IPS-20b (cell line): ENCODE measurements around the gene CAMKK2.
"Not testable (repeated sequence)": the region's sequence is repeated elsewhere in the genome, so short reads cannot be mapped to it uniquely, and the experiment has no call there.

Experiments used
- H3K27ac ChIP-seq: one replicate; pipeline ENCODE4 v1.5.1; 2013; ENCODE audit warnings: low read length
- H3K27me3 ChIP-seq: 2 replicates; pipeline ENCODE4 v1.6.1; 2013; ENCODE audit warnings: mild to moderate bottlenecking, low read length, inconsistent platforms; ENCODE audit not compliant: insufficient read depth
- H3K36me3 ChIP-seq: 2 replicates; pipeline ENCODE4 v1.6.1; 2013; ENCODE audit warnings: low read depth, mild to moderate bottlenecking, inconsistent platforms, low read length, moderate library complexity; ENCODE audit not compliant: insufficient read depth
- H3K4me1 ChIP-seq: 2 replicates; pipeline ENCODE4 v1.6.1; 2013; ENCODE audit warnings: mild to moderate bottlenecking, control low read depth, inconsistent platforms, low read length, moderate library complexity; ENCODE audit not compliant: insufficient read depth
- H3K4me3 ChIP-seq: 2 replicates; pipeline ENCODE4 v1.5.1; 2013; ENCODE audit warnings: mild to moderate bottlenecking, low read length, inconsistent platforms
- H3K9ac ChIP-seq: 2 replicates; pipeline ENCODE4 v1.6.1; 2013; ENCODE audit warnings: low read depth, mild to moderate bottlenecking, inconsistent platforms, low read length, moderate library complexity
- H3K9me3 ChIP-seq: 2 replicates; pipeline ENCODE4 v1.6.1; 2013; ENCODE audit warnings: mild to moderate bottlenecking, low read depth, low read length, inconsistent platforms; ENCODE audit not compliant: insufficient read depth

Gene CAMKK2

DNA sequence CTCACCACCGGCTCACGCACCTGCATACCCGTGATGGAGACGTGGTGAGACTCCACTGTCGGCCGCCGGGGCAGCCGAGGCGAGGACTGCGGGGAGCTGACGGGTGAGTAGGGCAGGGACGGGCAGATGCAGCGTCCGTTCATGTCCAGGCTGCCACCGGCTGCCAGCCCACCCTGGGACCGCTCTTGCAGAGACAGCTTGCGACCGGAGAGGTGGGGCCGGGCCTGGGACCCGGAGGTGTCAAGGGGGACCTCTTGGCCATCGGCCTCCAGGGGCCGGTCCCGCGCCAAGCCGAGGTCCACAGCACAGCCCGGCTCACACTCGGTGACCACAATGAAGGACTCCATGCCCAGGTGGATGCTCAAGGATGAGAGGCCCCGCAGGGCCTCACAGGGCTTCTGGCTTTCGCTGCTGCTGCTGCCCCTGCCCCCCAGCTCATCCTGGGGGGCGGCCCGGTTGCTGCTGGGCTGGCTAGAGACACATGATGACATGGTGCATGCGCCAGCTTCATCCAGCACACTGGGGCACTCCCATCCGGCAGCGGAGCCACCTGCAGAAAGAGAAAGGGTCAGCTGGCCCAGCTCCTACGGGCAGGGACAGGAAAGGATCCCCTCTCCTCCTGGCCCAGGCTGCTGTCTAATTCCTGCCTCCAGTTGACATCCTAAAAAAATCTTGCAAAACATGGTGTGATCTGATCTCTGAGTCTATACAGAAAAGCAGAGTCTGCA is 22.3 kb downstream of the CAMKK2 start:
- H3K27me3 ChIP-seq = no peaks in the 10 kb centered on the region
- no peaks in the 10 kb centered on the region for H3K9me3 ChIP-seq
- H3K36me3 ChIP-seq = peaks cover 37% of the 10 kb centered on the region
- no peaks in the 10 kb centered on the region for H3K4me1 ChIP-seq
- H3K9ac ChIP-seq = no peak overlapping the region
- no peak overlapping the region for H3K4me3 ChIP-seq
- H3K27ac ChIP-seq = no peak overlapping the region

DNA sequence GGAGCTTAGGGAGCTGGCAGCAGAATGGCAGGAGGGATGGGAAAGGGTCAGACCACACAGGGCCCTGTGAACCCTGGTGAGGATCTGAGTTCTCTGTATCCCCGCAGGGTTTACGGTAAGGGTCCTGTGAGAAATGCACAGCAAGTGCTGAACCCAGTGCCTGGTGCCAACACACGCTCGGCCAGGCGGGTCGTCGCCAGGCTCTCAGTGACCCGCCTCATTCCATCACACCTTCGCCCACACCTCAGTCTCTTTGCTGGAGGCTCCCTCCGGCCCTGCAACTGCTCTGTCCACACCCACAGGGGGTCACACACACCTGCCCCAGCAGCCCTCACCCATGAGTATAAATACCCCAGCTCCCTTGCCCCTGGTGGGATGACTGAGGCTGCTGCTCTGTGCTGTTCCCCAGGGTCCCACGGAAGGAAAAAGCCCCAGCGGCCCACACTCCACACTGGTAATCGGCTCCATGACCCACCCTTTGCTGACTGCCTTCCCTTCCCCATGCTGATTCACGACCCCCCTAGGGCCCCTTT is 23.1 kb downstream of the CAMKK2 start:
- Histone ChIP-seq H3K27ac (no peak overlapping the region), H3K4me3 (no peak overlapping the region), H3K27me3 (no peaks in the 10 kb centered on the region), H3K36me3 (peaks cover 42% of the 10 kb centered on the region), H3K4me1 (no peaks in the 10 kb centered on the region), H3K9ac (no peak overlapping the region), H3K9me3 (no peaks in the 10 kb centered on the region)

DNA sequence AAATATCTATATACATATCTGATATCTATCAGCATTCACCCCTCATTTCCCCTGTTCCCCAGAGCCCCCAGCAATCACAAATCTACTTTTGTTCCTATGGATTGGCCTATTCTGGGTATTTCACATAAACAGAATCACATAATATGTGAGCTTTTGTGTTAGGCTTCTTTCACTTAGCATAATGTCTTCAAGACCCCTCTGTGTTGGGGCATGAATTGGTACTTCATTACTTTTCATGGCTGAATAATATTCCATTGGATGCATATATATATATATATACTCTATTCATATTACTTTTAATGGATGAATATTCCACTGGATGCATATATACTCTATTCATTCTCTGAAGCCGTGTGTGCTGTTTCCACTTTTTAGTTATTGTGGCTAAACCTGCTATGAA is 28.7 kb downstream of the CAMKK2 start:
- no peaks in the 10 kb centered on the region for H3K9me3 ChIP-seq
- H3K9ac ChIP-seq = no peak overlapping the region
- peaks cover 53% of the 10 kb centered on the region for H3K36me3 ChIP-seq
- no peaks in the 10 kb centered on the region for H3K27me3 ChIP-seq
- H3K4me1 ChIP-seq = no peaks in the 10 kb centered on the region
- H3K27ac ChIP-seq = no peak overlapping the region
- no peak overlapping the region for H3K4me3 ChIP-seq

DNA sequence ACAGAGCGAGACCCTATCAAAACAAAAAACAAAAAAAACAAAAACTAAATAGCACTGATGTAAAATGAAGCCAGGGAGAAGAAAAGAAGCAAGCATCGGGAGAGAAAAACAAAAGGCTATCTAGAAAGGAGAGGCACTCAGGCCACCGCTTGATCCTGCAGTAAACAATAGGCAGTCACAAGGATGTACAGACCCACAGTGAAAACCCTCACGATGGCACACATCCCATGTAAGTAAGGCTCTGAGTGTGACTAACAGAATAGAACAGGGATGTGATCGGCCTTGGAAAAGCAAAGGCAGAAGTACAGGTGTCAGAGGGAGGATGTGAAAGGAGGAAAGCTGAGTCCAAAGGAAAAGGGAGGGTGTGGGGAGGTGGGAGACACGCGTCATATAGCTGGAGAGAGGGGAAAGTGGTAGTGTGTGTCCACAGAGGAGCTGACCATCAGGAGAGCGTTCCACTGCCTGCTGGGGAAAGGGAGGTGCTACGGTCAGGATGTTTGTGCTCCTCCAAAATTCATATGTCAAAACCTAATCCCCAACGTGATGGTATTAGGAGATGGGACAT is 31.5 kb downstream of the CAMKK2 start:
- Histone ChIP-seq H3K9me3 (no peaks in the 10 kb centered on the region), H3K4me1 (no peaks in the 10 kb centered on the region), H3K4me3 (no peak overlapping the region), H3K27ac (no peak overlapping the region), H3K9ac (no peak overlapping the region), H3K27me3 (no peaks in the 10 kb centered on the region), H3K36me3 (peaks cover 61% of the 10 kb centered on the region)

DNA sequence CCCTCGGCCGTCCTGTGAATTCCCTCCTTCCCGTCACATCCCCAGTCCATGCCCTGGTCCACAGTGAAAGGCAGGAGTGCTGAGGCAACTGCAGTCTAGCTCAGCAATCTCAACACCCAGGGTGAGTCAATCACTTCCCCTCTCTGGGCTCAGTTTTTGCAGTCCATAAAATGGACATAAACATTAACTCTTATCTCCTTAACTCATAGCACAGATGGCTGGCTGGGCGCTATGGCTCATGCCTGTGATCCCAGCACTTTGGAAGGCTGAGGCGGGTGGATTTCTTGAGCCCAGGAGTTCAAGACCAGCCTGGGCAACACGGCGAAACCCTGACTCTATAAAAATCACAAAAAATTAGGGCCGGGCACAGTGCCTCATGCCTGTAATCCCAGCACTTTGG is 32.4 kb downstream of the CAMKK2 start:
- no peaks in the 10 kb centered on the region for H3K9me3 ChIP-seq
- H3K4me3 ChIP-seq = no peak overlapping the region
- no peak overlapping the region for H3K9ac ChIP-seq
- H3K27ac ChIP-seq = no peak overlapping the region
- no peaks in the 10 kb centered on the region for H3K27me3 ChIP-seq
- peaks cover 64% of the 10 kb centered on the region for H3K36me3 ChIP-seq
- no peaks in the 10 kb centered on the region for H3K4me1 ChIP-seq

DNA sequence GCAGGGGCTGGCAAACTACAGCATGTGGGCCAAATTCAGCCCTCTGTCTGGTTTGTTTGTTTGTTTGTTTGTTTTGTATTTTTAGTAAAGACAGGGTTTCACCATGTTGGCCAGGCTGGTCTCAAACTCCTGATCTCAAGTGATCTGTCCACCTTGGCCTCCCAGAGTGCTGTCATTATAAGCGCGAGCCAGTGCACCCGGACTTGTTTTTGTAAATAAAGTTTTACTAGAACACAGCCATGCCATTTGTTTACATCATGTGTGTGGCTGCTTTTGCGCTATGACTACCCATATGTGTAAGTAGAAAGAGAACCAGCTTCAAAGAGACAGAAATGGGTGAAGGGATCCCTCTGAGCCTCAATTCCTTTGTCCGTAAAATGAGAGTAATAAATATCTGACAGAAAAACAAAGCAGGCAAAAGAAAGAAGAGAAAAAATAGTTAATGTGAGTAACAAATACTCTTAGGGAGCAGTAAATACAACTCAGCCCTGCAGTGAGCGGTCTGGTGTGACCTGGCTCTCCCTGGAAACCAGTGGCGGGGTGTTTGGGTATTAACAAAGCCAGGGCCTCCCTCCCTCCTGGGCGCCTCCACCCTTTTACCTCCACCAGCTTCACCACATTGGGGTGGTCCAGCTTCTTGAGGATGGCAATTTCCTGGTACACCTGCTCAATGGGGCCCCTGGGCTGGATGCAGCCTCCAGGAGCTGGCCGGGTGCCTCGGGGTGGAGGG is 33.1 kb downstream of the CAMKK2 start:
- no peaks in the 10 kb centered on the region for H3K4me1 ChIP-seq
- H3K4me3 ChIP-seq = no peak overlapping the region
- no peak overlapping the region for H3K9ac ChIP-seq
- H3K36me3 ChIP-seq = peaks cover 61% of the 10 kb centered on the region
- no peaks in the 10 kb centered on the region for H3K9me3 ChIP-seq
- no peak overlapping the region for H3K27ac ChIP-seq
- H3K27me3 ChIP-seq = no peaks in the 10 kb centered on the region

DNA sequence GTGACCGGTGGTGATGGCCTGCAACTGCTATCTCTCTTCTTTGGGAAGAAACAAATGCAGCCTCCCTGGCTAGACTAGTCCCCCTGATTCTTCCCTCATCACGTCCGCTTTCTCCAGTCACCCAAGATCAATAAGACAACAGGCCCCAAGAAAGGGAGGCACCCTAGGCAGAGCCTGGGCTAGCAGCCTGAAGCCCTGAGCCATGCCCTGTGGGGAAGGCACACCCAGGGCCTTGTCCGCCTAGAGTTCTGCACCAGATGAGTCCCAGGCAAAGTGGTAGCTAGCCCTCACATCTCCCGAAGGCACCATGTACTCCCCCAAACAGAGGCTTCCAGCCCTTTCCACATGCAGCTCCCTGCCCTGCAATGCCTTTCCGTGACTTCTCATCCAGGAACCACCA is 35.1 kb downstream of the CAMKK2 start:
- no peak overlapping the region for H3K27ac ChIP-seq
- H3K9me3 ChIP-seq = no peaks in the 10 kb centered on the region
- H3K9ac ChIP-seq = no peak overlapping the region
- H3K27me3 ChIP-seq = no peaks in the 10 kb centered on the region
- no peak overlapping the region for H3K4me3 ChIP-seq
- H3K36me3 ChIP-seq = peaks cover 60% of the 10 kb centered on the region
- no peaks in the 10 kb centered on the region for H3K4me1 ChIP-seq

DNA sequence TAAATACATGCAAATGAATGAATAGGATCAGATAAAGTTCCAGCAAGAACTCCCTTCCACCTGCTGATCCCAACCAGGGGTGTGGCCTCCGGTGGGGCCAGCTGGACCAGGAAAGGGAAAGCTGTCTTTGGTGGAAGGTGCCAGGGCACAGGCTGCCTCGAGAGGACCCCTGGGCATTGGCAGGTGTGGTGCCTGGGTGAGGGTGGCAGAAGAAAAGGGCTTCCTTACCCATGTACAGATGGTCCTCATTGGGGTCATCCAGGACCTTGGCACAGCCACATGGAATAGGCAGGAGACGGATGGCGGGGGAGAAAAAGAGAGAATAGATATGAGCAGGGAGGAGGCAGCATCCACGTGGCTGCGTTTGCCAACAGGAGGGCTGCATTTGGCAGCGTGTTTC is 36.4 kb downstream of the CAMKK2 start:
- no peaks in the 10 kb centered on the region for H3K4me1 ChIP-seq
- no peaks in the 10 kb centered on the region for H3K9me3 ChIP-seq
- no peak overlapping the region for H3K9ac ChIP-seq
- no peak overlapping the region for H3K27ac ChIP-seq
- H3K36me3 ChIP-seq = peaks cover 63% of the 10 kb centered on the region
- H3K4me3 ChIP-seq = no peak overlapping the region
- H3K27me3 ChIP-seq = no peaks in the 10 kb centered on the region

DNA sequence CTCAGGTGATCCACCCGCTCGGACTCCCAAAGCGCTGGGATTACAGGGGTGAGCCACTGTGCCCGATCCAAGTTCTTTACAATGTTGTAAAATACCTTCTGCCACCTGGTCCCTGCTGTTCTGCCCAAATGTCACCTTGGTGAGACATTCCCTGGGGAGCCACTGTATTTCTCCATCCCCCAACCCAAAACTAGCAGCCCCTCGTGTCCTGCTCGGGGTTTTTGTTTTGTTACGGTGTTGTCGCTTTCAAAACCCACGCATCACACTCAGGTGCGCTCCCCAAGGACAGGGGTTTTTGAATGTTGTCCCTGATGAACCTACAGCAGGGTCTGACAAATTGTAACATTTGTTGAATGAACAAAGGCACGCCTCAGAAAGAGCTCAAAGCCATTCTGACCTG is 37.4 kb downstream of the CAMKK2 start:
- Histone ChIP-seq H3K27me3 (no peaks in the 10 kb centered on the region), H3K4me3 (no peak overlapping the region), H3K27ac (no peak overlapping the region), H3K4me1 (no peaks in the 10 kb centered on the region), H3K9me3 (no peaks in the 10 kb centered on the region), H3K9ac (no peak overlapping the region), H3K36me3 (peaks cover 65% of the 10 kb centered on the region)

DNA sequence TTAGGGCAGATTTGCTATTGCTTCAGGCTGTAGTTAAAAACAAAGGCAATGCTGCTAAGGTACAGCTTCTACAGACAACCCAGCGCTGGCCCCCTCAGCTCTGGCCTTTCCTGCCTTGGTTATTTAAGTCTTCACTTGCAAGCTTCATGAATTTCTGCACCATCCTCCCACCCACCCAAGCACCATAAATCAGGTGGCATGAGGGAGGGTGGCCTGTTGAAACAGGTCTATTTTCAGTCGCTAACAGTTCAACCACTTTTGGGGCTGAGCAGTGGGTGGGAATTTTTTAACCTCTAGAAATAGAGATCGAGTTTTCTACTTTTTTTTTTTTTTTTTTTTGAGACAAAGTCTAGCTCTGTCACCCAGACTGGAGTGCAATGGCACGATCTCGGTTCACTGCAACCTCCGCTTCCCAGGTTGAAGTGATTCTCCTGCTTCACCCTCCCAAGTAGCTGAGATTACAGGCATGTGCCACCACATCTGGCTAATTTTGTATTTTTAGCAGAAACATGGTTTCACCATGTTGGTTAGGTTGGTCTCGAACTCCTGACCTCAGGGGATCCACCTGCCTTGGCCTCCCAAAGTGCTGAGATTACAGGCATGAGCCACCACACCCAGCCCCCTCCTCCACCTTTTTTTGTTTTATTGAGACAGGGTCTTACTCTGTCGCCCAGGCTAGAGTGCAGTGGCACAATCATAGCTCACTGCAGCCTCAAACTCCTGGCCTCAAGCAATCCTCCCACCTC is 38.6 kb downstream of the CAMKK2 start:
- not testable (repeated sequence) for H3K9ac ChIP-seq, H3K27ac ChIP-seq, H3K4me1 ChIP-seq, H3K27me3 ChIP-seq, H3K9me3 ChIP-seq, H3K4me3 ChIP-seq
- peaks cover 65% of the 10 kb centered on the region for H3K36me3 ChIP-seq

DNA sequence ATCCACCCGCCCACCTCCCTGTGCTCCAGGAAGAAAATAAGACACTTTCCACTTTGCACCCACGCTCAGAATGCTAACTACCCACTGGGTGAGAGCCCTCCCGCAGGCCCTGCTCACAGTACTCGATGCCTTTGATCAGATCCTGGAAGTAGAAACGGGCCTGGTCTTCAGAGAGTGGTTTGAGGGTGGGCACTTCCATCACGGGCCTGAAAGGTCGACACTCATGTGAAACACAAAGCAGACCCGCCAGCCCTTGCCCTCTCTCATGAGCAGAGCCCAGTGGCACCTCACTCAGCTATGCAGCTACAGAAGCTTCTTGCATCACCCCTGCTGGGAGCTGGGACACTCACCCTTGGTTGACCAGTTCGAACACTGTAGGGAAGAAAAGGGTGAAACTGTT is 41.1 kb downstream of the CAMKK2 start:
- Histone ChIP-seq H3K27ac (no peak overlapping the region), H3K27me3 (no peaks in the 10 kb centered on the region), H3K36me3 (peaks cover 65% of the 10 kb centered on the region), H3K4me1 (no peaks in the 10 kb centered on the region), H3K9me3 (no peaks in the 10 kb centered on the region), H3K4me3 (no peak overlapping the region), H3K9ac (no peak overlapping the region)
